OCI-LY7 (cell line): ENCODE results near the gene TC2N.

Source experiments
- EZH2phosphoT487 ChIP-seq: fragments of 200-600 bp; sonication (generic); IDR thresholded peaks from 2 replicates; pipeline ENCODE4 v1.6.1; 2018; ENCODE audit warnings: low read depth, borderline replicate concordance, mild to moderate bottlenecking, mixed run types, antibody characterized with exemption, low read length, moderate library complexity, mixed read lengths
- TF ChIP-seq, protein P1 (sequence below): fragments of 200-600 bp; sonication (generic); conservative IDR thresholded peaks from 2 replicates; pipeline ENCODE4 v1.5.1; 2014; ENCODE audit warnings: mild to moderate bottlenecking, antibody characterized with exemption, low read length, moderate library complexity, mixed read lengths

DNA sequence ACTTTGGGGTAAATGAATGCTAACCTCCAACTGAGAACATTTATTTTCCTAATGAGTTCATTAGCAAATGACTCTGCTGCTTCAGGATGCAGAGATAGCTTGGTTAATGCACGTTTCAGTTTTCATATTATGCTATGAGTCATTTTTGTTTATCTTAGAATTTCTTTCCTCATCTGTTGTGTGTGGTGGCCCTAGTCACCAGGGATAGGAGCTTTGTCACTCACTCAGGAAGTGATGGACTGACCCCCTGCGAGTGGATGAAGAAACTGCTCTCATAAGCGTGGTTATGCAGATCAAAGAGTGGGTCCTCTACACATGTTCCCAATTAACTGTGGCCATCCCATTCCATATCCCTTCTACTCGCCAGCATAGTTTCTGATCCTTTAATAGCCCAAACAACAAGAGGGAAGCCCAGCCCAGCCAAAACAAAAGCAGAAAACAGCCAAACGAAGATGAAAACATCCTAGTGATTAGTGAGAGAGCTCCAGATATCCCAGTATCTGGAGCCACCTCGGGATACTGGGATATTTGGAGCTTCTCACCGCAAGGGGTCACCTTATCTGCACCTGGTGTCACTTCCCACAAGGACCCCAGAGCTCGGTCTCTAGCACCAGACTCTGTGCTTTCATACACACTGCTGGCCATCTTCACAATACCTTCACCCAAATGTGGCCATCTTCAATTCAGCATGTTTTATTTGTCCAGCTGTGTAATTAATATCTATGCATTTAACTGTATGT, 8.6 kb downstream of the TC2N start:
- TF ChIP-seq, protein P1, sequence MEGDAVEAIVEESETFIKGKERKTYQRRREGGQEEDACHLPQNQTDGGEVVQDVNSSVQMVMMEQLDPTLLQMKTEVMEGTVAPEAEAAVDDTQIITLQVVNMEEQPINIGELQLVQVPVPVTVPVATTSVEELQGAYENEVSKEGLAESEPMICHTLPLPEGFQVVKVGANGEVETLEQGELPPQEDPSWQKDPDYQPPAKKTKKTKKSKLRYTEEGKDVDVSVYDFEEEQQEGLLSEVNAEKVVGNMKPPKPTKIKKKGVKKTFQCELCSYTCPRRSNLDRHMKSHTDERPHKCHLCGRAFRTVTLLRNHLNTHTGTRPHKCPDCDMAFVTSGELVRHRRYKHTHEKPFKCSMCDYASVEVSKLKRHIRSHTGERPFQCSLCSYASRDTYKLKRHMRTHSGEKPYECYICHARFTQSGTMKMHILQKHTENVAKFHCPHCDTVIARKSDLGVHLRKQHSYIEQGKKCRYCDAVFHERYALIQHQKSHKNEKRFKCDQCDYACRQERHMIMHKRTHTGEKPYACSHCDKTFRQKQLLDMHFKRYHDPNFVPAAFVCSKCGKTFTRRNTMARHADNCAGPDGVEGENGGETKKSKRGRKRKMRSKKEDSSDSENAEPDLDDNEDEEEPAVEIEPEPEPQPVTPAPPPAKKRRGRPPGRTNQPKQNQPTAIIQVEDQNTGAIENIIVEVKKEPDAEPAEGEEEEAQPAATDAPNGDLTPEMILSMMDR = no peak
- no peak for TF ChIP-seq EZH2phosphoT487
